Tibial nerve (tissue), 4 donors: ENCODE results near the gene MTRF1L. TPM values are rescaled to one million over a fixed set of nuclear protein-coding genes. Genes with fewer than 3 reads are reported as not detected.

Experiments used
- DNase-seq, 2 donors: peaks; one replicate each; pipeline ENCODE4 v3.0.0-alpha.2; 2019; ENCODE audit warnings: low spot score in 2 of 2
- H3K27ac ChIP-seq, 4 donors: fragments of 200-600 bp; sonication (generic) in 3 of 4; one replicate each; pipeline ENCODE4 v1.5.1; 2017 to 2019; ENCODE audit warnings: mild to moderate bottlenecking in 1 of 4
- H3K27me3 ChIP-seq, 2 donors: fragments of 200-600 bp; sonication (generic) in 1 of 2; one replicate each; pipeline versions ENCODE4 v1.5.1 to v1.6.0; 2017 to 2019
- H3K36me3 ChIP-seq, 3 donors: fragments of 200-600 bp; sonication (generic); one replicate each; pipeline ENCODE4 v1.5.1; 2018 to 2019
- H3K4me1 ChIP-seq, 4 donors: fragments of 200-600 bp; sonication (generic) in 3 of 4; one replicate each; pipeline ENCODE4 v1.5.1; 2017 to 2019
- H3K4me3 ChIP-seq, 4 donors: fragments of 200-600 bp; sonication (generic) in 3 of 4; one replicate each; pipeline ENCODE4 v1.5.1; 2017 to 2019; ENCODE audit warnings: mild to moderate bottlenecking in 1 of 4, moderate library complexity in 1 of 4
- H3K9me3 ChIP-seq, 4 donors: fragments of 200-600 bp; sonication (generic) in 3 of 4; one replicate each; pipeline ENCODE4 v1.5.1; 2017 to 2019
- CTCF ChIP-seq, 5 experiments: fragments of 200-600 bp in 3 of 5; fragments of 450-650 bp in 2 of 5; sonication (generic) in 3 of 5; IDR thresholded peaks; one replicate each; pipeline ENCODE4 v1.5.1; 2016 to 2019; ENCODE audit warnings: antibody characterized with exemption in 5 of 5, mild to moderate bottlenecking in 3 of 5, moderate library complexity in 2 of 5
- EP300 ChIP-seq, 2 donors: sonication (generic); formaldehyde crosslinking; IDR thresholded peaks; one replicate each; pipeline ENCODE4 v1.6.1; 2017; ENCODE audit warnings: antibody characterized with exemption in 2 of 2, mild to moderate bottlenecking in 1 of 2
- POLR2A ChIP-seq, 2 donors: fragments of 450-650 bp; IDR thresholded peaks; one replicate each; pipeline ENCODE4 v1.6.1; 2017; ENCODE audit warnings: antibody characterized with exemption in 2 of 2, mild to moderate bottlenecking in 2 of 2, moderate library complexity in 2 of 2
- WGBS, 2 donors: methylation state at CpG; one replicate each; pipeline ENCODE4 v1.1.5; 2018; 5-methylcytosine and 5-hydroxymethylcytosine counted together
- total RNA-seq, 4 donors: library from RNA; depleted of rRNA; stranded (reverse); fragments of >200 nt; gene quantifications; one replicate each; pipeline ENCODE4 v1.1.0, GENCODE V29; 2016

Gene MTRF1L
- total RNA-seq, 4 donors from 2014 or later, result 10.6 to 22.3 (median 12.4) TPM

- H3K27me3 ChIP-seq, result no peaks in the 10 kb centered on the region
- H3K36me3 ChIP-seq, result no peaks in the 10 kb centered on the region
- H3K4me1 ChIP-seq, result no peaks in the 10 kb centered on the region
- H3K4me3 ChIP-seq, result no peak overlapping the region
- no peak for TF ChIP-seq EP300 (IDR thresholded peaks at IDR 0.05)
- TF ChIP-seq CTCF (IDR thresholded peaks at IDR 0.05), result no peak
- TF ChIP-seq POLR2A (IDR thresholded peaks at IDR 0.05), result no peak
- no peak for DNase-seq
- H3K27ac ChIP-seq, result no peak overlapping the region
- 29 to 50% methylated on average over 1 of the region's 1 CpG for WGBS, 2 donors
- H3K9me3 ChIP-seq, result no peaks in the 10 kb centered on the region
Measured at GRCh38 chr6:153031335-153031955, 28.9 kb upstream of the MTRF1L start.

DNA sequence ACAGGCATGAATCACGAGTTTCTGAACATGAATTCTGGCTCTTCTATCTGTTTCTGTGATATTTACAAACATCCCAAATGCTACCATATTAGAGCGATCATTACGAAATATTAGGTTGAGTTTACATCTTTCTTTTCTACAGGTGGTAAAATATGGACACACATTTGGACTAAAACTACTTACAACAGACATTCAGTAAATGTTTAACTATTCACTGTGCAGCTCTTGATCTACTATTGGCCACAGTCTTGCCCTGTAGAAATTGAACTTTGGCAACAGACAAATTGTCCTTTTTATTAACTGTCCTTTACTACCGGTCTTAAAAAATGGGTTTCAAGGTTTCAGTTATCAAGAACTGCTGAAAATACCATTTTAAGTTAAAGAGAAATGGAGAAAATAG is 26.5 kb upstream of the MTRF1L start:
- 86 to 95% methylated on average over 4 of the region's 4 CpGs for WGBS, 2 donors
- Histone ChIP-seq H3K4me1 (no peaks in the 10 kb centered on the region), H3K27ac (no peak overlapping the region), H3K36me3 (no peaks in the 10 kb centered on the region), H3K4me3 (no peak overlapping the region), H3K27me3 (no peaks in the 10 kb centered on the region), H3K9me3 (no peaks in the 10 kb centered on the region)
- TF ChIP-seq CTCF (IDR thresholded peaks at IDR 0.05) (no peak), EP300 (IDR thresholded peaks at IDR 0.05) (no peak), POLR2A (IDR thresholded peaks at IDR 0.05) (no peak)
- no peak for DNase-seq

DNA sequence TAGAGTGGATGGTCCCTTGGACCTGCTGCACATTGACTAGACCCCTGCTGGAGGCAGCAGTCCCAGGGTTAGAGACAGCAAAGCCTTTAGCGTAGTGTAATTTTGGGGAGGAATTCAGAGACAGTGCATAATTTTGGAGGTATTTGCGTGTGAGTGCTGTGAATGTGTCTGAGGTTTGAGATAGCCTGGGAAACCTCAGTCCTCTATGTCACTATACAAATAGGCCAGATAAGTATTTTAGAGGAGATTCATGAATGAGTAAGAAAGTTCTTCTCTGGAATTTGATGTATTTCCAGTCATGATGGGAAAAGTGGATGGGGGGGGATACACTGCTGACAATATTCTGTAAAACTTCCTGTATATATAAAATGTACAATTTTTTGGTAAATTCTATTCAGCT is 25.8 kb upstream of the MTRF1L start:
- WGBS, 2 donors, result 90 to 94% methylated on average over 2 of the region's 2 CpGs
- no peak overlapping the region for H3K4me3 ChIP-seq

DNA sequence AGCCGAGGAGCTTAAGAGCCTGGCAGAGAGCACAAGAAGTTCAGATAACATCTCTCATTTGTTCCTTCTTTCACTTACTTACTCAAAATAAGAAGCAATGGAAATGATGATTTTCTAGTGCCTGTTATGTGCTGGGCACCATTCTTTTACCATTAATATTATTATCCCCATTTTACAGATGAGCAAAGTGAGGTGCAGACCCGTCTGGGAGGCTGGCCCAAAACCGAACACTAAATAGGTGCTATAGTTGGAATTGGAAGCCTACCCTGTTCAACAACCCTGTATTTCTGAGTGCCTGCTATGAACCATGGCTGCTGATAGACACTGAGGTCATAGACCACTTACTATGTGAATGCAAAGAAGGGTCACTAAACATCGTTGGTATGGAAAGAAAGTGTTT is 25.0 kb upstream of the MTRF1L start:
- TF ChIP-seq POLR2A (IDR thresholded peaks at IDR 0.05), result no peak
- TF ChIP-seq EP300 (IDR thresholded peaks at IDR 0.05), result no peak
- no peak for TF ChIP-seq CTCF (IDR thresholded peaks at IDR 0.05)
- WGBS, 2 donors, result 84 to 85% methylated on average over 4 of the region's 4 CpGs
- DNase-seq, result no peak
- H3K9me3 ChIP-seq, result no peaks in the 10 kb centered on the region
- no peak overlapping the region for H3K4me3 ChIP-seq
- no peaks in the 10 kb centered on the region for H3K27me3 ChIP-seq
- no peaks in the 10 kb centered on the region for H3K36me3 ChIP-seq
- H3K4me1 ChIP-seq, result no peaks in the 10 kb centered on the region
- no peak overlapping the region for H3K27ac ChIP-seq

More for the DNA sequence above, 25.8 kb upstream of the MTRF1L start:
- no peak overlapping the region for H3K27ac ChIP-seq
- no peak for DNase-seq
- no peaks in the 10 kb centered on the region for H3K9me3 ChIP-seq
- H3K4me1 ChIP-seq, result no peaks in the 10 kb centered on the region
- no peaks in the 10 kb centered on the region for H3K27me3 ChIP-seq
- no peaks in the 10 kb centered on the region for H3K36me3 ChIP-seq
- TF ChIP-seq EP300 (IDR thresholded peaks at IDR 0.05), result no peak
- TF ChIP-seq CTCF (IDR thresholded peaks at IDR 0.05), result no peak
- TF ChIP-seq POLR2A (IDR thresholded peaks at IDR 0.05), result no peak

DNA sequence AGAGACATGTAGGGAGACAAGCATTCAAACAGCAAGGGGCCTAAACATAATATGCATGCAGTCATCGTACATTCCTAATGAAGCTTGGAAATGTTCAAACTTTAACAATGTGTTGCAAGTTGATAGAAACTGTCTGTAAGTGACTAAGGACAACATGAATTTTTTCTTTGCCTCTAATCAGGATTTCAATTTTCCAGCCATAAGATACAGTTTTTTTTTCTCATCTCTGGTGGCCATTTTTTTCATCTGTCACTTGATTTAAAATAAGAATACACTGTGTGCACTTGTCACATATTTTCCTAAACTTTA is 22.2 kb upstream of the MTRF1L start:
- no peaks in the 10 kb centered on the region for H3K36me3 ChIP-seq
- no peak for DNase-seq
- no peak overlapping the region for H3K4me3 ChIP-seq
- TF ChIP-seq EP300 (IDR thresholded peaks at IDR 0.05) (no peak), CTCF (IDR thresholded peaks at IDR 0.05) (no peak), POLR2A (IDR thresholded peaks at IDR 0.05) (no peak)
- no peaks in the 10 kb centered on the region for H3K4me1 ChIP-seq
- no peaks in the 10 kb centered on the region for H3K9me3 ChIP-seq
- H3K27me3 ChIP-seq, result no peaks in the 10 kb centered on the region
- H3K27ac ChIP-seq, result no peak overlapping the region
- WGBS, 2 donors, result 14 to 26% methylated on average over 1 of the region's 1 CpG
